ENCODE data around the gene PLCZ1. TPM values are rescaled to one million over a fixed set of nuclear protein-coding genes. Genes with fewer than 3 reads are reported as not detected.

PLCZ1 gene
- total RNA-seq, 1 donor from 2014 or later: not detected

GRCh38 chr12:18651525-18651924 lies 86.3 kb downstream of the PLCZ1 start:
- intact Hi-C loops (cut with DNase I): no loop called here
- DNase-seq (no peak), ATAC-seq (no peak)
- Histone ChIP-seq H3K9me3 (no peaks in the 10 kb centered on the region), H3K27me3 (ENCODE audit: low read depth) (no peaks in the 10 kb centered on the region), H3K36me3 (no peaks in the 10 kb centered on the region), H3K27ac (no peak overlapping the region), H3K4me3 (no peak overlapping the region), H3K4me1 (no peaks in the 10 kb centered on the region)
- no peak for TF ChIP-seq CTCF (IDR thresholded peaks at IDR 0.05)

- TF ChIP-seq CTCF (IDR thresholded peaks at IDR 0.05): no peak
- ATAC-seq: no peak
- intact Hi-C loops (cut with DNase I): no loop called here
- DNase-seq: no peak
- Histone ChIP-seq H3K4me1 (no peaks in the 10 kb centered on the region), H3K9me3 (no peaks in the 10 kb centered on the region), H3K27ac (no peak overlapping the region), H3K36me3 (no peaks in the 10 kb centered on the region), H3K27me3 (ENCODE audit: low read depth) (no peaks in the 10 kb centered on the region), H3K4me3 (no peak overlapping the region)
Observed at GRCh38 chr12:18646286-18646890, 91.4 kb downstream of the PLCZ1 start.

- no peak overlapping the region for H3K27ac ChIP-seq
- ATAC-seq: no peak
- no peak for TF ChIP-seq CTCF (IDR thresholded peaks at IDR 0.05)
Observed at GRCh38 chr12:18644564-18644963, 93.2 kb downstream of the PLCZ1 start.

GRCh38 chr12:18643681-18644080 lies 94.1 kb downstream of the PLCZ1 start:
- H3K9me3 ChIP-seq: no peaks in the 10 kb centered on the region
- TF ChIP-seq CTCF (IDR thresholded peaks at IDR 0.05): no peak
- intact Hi-C loops (cut with DNase I): no loop called here
- DNase-seq (no peak), ATAC-seq (no peak)
- H3K4me1 ChIP-seq: no peaks in the 10 kb centered on the region
- no peak overlapping the region for H3K27ac ChIP-seq
- H3K27me3 ChIP-seq (ENCODE audit: low read depth): no peaks in the 10 kb centered on the region
- no peaks in the 10 kb centered on the region for H3K36me3 ChIP-seq
- H3K4me3 ChIP-seq: no peak overlapping the region

More at GRCh38 chr12:18644564-18644963, 93.2 kb downstream of the PLCZ1 start:
- DNase-seq: no peak
- H3K9me3 ChIP-seq: no peaks in the 10 kb centered on the region
- intact Hi-C loops (cut with DNase I): no loop called here
- no peaks in the 10 kb centered on the region for H3K36me3 ChIP-seq
- no peaks in the 10 kb centered on the region for H3K27me3 ChIP-seq (ENCODE audit: low read depth)
- H3K4me3 ChIP-seq: no peak overlapping the region
- H3K4me1 ChIP-seq: no peaks in the 10 kb centered on the region

- Histone ChIP-seq H3K27ac (no peak overlapping the region), H3K4me1 (no peaks in the 10 kb centered on the region), H3K9me3 (no peaks in the 10 kb centered on the region), H3K27me3 (ENCODE audit: low read depth) (no peaks in the 10 kb centered on the region), H3K4me3 (no peak overlapping the region), H3K36me3 (no peaks in the 10 kb centered on the region)
- intact Hi-C loops (cut with DNase I): no loop called here
- DNase-seq (no peak), ATAC-seq (no peak)
- TF ChIP-seq CTCF (IDR thresholded peaks at IDR 0.05): no peak
Observed at GRCh38 chr12:18640321-18640955, 97.4 kb downstream of the PLCZ1 start.
